Measurements from ENCODE around the gene SEMA5A.

The SEMA5A gene

DNA sequence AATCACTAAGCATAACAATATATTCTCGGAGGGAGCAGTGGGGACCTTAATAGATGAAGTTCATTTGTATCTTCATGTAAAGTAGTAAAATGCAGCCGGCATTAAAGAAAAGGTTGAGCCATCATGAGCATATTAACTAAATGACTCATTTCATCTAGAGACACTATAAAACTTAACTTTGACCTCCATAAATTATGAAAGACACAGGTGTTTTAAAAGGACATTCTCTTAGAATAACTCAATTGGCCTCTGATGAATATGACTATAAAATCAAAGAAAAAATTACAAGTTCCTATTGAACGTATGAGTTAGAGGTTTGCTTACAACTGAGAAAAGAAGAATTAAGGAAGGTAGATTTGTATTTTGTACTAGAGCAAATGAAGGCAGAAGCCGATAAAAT lies 220.3 kb downstream of the SEMA5A start:
- TF ChIP-seq, protein P1, sequence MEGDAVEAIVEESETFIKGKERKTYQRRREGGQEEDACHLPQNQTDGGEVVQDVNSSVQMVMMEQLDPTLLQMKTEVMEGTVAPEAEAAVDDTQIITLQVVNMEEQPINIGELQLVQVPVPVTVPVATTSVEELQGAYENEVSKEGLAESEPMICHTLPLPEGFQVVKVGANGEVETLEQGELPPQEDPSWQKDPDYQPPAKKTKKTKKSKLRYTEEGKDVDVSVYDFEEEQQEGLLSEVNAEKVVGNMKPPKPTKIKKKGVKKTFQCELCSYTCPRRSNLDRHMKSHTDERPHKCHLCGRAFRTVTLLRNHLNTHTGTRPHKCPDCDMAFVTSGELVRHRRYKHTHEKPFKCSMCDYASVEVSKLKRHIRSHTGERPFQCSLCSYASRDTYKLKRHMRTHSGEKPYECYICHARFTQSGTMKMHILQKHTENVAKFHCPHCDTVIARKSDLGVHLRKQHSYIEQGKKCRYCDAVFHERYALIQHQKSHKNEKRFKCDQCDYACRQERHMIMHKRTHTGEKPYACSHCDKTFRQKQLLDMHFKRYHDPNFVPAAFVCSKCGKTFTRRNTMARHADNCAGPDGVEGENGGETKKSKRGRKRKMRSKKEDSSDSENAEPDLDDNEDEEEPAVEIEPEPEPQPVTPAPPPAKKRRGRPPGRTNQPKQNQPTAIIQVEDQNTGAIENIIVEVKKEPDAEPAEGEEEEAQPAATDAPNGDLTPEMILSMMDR (IDR thresholded peaks at IDR 0.05; ENCODE audit: insufficient read depth, missing control alignments): no peak
- FAIRE-seq (no peak), DNase-seq (ENCODE audit: insufficient read length, low spot score) (no peak)

DNA sequence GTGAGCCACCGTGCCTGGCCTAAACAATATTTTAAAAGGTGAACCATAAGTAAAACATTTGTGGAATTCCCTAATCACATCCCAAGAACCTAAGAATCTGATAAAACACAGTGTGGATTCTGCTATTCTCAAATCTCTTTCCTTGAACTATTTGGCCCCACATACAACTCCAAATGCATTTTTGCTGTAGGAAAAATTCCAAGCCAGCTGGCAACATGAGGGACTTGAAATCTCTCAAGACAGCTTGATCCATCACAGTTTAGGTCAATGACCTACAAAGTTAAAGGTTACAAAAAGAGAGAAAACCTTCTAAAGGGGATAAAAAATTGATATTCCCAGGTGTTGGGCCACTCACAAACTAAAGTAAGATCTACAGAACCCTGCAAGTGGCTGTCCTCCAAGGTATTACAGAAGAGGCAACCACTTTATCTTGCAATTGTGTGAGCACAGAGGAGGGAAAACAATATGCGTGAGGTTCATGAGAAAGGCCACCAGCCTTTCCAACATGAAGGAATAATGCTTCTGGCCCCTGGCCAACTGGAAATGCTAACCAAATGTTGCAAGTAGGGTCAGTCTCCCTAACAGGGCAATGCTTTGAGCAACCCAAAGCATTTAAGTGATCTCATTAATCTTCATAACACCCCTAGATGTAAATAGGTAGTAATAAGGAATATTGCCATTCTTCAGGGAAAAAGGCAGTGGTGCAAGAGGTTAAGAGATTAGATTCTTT lies 221.4 kb downstream of the SEMA5A start:
- no peak for FAIRE-seq
- no peak for DNase-seq (ENCODE audit: insufficient read length, low spot score)
- TF ChIP-seq, protein P1 (IDR thresholded peaks at IDR 0.05; ENCODE audit: insufficient read depth, missing control alignments): no peak

GRCh38 chr5:9320652-9321051 lies 225.2 kb downstream of the SEMA5A start:
- DNase-seq (ENCODE audit: insufficient read length, low spot score): no peak
- TF ChIP-seq, protein P1 (IDR thresholded peaks at IDR 0.05; ENCODE audit: insufficient read depth, missing control alignments): no peak

GRCh38 chr5:9318031-9318430 lies 227.8 kb downstream of the SEMA5A start:
- no peak for FAIRE-seq
- DNase-seq (ENCODE audit: insufficient read length, low spot score): no peak
- TF ChIP-seq, protein P1 (IDR thresholded peaks at IDR 0.05; ENCODE audit: insufficient read depth, missing control alignments): no peak

More at GRCh38 chr5:9320652-9321051, 225.2 kb downstream of the SEMA5A start:
- no peak for FAIRE-seq

DNA sequence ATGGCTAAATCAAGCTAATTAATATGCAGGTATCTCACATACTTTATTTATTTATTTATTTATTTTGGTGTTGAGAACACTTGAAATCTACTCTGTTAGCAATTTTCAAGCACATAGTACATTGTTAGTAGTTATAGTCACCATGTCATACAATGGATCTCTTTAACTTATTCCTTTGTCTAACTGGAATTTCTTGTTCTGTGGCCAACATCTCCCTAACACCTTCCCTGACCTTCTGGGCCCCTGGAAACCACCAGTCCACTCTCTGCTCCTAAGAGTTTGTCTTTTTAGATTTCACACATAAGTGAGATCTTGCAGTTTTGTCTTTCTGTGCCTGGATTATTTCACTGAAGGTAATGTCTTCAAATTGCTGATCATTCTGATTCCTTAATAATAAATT lies 229.1 kb downstream of the SEMA5A start:
- FAIRE-seq (no peak), DNase-seq (ENCODE audit: insufficient read length, low spot score) (no peak)
- TF ChIP-seq, protein P1 (IDR thresholded peaks at IDR 0.05; ENCODE audit: insufficient read depth, missing control alignments): no peak

DNA sequence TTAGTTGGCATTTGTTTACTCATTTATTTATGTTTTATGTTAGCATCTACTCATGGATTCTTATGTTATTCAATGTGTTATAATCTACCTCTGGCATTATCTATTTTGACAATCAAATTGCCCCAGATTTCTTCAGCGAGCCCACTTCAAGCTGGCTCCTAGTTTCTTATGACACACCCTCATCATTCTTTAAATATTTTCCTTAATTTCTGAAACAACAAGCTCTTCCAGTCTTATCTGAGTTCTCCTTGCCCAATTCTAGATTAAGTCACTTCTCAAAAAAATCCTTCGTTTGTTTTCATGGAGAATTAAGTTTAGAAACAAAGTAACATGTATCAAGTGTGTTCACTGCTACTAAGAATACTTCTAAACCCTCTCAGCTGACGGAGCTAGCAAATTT lies 229.8 kb downstream of the SEMA5A start:
- TF ChIP-seq, protein P1 (IDR thresholded peaks at IDR 0.05; ENCODE audit: insufficient read depth, missing control alignments): no peak
- no peak for DNase-seq (ENCODE audit: insufficient read length, low spot score)
- FAIRE-seq: no peak

DNA sequence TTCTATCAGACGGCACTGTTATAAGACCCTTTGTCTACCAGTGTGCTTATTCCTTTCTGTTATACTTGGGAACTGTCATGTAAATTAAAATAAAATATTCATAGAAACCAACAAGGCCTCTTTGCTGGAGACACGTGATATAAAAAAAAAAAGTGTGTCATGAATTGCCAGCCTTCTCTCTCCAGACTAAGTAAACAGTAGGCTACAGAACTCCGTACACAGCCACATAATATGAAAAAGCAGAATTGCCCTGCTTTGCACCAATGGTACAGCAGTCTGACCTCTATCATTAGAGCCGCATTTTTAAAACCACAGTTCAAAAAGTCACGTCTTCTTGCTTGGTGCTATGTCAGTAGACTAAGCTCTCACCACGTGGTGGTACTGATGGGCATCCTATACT lies 231.3 kb downstream of the SEMA5A start:
- DNase-seq (ENCODE audit: insufficient read length, low spot score) (no peak), FAIRE-seq (no peak)
- TF ChIP-seq, protein P1 (IDR thresholded peaks at IDR 0.05; ENCODE audit: insufficient read depth, missing control alignments): no peak

All from D721Med (cell line).